ENCODE data around the gene EFCAB13.

EFCAB13 gene

GRCh38 chr17:47287068-47287467, 36.7 kb upstream of the EFCAB13 start:
- no peak for TF ChIP-seq CTCF (conservative IDR thresholded peaks at IDR 0.05; ENCODE audit: low read length)
- DNase-seq (ENCODE audit: low read depth), result no peak
- H3K4me3 ChIP-seq (ENCODE audit: low read length), result no peak overlapping the region

GRCh38 chr17:47287639-47288038, 36.1 kb upstream of the EFCAB13 start:
- TF ChIP-seq CTCF (conservative IDR thresholded peaks at IDR 0.05; ENCODE audit: low read length), result no peak
- DNase-seq (ENCODE audit: low read depth), result no peak
- H3K4me3 ChIP-seq (ENCODE audit: low read length), result no peak overlapping the region

DNA sequence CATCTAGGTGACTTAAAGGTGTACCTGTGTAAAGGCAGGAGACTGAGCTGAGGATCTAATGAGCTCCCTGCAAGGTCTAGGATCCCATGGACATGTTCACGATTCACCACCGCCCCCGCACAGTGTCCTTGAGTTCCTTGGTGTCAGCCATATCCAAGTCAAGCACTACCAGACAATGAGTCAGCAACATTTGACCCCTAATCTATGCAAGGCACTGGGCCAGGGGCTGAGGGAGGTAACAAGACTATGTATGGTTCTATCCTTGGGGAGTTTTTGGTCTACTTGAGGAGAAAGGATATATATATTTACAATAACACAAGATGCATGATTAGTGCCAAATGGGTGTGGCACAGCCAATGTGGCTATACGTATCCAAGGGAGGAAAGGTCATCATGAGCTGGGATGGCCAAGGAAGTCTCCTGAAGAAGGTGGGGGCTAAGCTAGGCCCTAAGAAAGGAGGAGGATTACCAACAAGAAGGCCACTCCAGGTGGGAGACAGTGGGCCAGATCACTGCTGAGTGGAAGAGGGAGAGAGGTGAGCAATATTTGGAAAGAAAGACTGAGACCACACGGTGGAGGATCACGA, 35.1 kb upstream of the EFCAB13 start:
- TF ChIP-seq CTCF (conservative IDR thresholded peaks at IDR 0.05; ENCODE audit: low read length), result no peak
- no peak for DNase-seq (ENCODE audit: low read depth)
- no peak overlapping the region for H3K4me3 ChIP-seq (ENCODE audit: low read length)

DNA sequence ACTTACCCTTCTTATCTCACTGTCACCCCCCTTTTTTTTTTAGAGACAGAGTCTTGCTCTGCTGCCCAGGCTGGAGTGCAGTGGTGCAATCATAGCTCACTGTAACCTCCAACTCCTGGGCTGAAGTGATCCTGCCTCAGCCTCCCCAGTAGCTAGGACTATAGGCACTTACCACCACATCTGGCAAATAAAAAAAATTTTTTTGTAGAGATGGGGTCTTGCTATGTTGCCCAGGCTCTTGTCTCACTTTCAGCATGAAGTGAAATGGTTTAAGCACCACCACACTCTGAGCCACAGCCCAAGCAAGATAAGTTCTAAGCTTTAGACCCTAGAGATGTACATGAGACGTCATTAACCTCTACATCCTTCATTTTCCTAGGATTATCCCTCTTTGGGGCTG, 34.5 kb upstream of the EFCAB13 start:
- no peak for DNase-seq (ENCODE audit: low read depth)
- TF ChIP-seq CTCF (conservative IDR thresholded peaks at IDR 0.05; ENCODE audit: low read length), result no peak
- H3K4me3 ChIP-seq (ENCODE audit: low read length), result no peak overlapping the region

- no peak overlapping the region for H3K4me3 ChIP-seq (ENCODE audit: low read length)
- TF ChIP-seq CTCF (conservative IDR thresholded peaks at IDR 0.05; ENCODE audit: low read length), result no peak
- no peak for DNase-seq (ENCODE audit: low read depth)
Observed at GRCh38 chr17:47290870-47291241, 32.9 kb upstream of the EFCAB13 start.

DNA sequence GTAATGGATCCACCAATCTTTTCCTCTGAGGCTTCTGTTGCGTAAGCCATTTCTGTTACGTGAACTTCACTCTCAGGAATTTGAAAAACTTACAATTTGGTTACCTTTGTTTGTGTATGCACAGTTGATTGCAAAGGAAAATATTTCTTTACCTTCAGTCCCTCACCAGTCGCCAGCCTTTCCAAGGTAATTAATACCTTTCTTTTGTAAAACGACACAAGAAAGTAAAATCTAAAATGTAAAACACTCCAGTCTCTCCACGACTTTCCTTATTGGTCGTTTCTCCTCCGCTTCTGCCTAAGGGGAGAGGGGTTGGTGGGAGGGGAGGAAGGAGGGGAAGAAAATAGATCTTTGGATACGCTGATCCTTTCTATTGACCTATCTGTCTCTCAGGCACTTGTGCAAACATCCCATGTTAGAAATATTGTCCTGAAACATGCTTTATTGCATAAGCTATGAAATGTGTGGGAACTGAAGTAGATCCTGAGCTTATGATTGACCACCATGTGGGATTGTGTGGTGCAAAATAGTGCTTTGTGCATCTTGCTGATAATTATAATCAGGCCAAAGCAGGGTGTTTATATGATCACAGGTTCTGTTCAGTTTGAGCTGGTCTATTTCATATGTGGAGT, 32.4 kb upstream of the EFCAB13 start:
- H3K4me3 ChIP-seq (ENCODE audit: low read length), result no peak overlapping the region
- no peak for TF ChIP-seq CTCF (conservative IDR thresholded peaks at IDR 0.05; ENCODE audit: low read length)
- DNase-seq (ENCODE audit: low read depth), result no peak

GRCh38 chr17:47292206-47292605, 31.5 kb upstream of the EFCAB13 start:
- TF ChIP-seq CTCF (conservative IDR thresholded peaks at IDR 0.05; ENCODE audit: low read length), result no peak
- no peak for DNase-seq (ENCODE audit: low read depth)
- H3K4me3 ChIP-seq (ENCODE audit: low read length), result no peak overlapping the region

All from AG10803 (cell line).